K562 (cell line): ENCODE data around the gene C9orf153.

Source experiments
- CTCF ChIP-seq, 3 experiments: IDR thresholded peaks in 2 of 3; conservative IDR thresholded peaks in 1 of 3; 2 replicates each; pipeline ENCODE4 v1.5.1; 2011 to 2012; ENCODE audit warnings: low read length in 3 of 3, mild to moderate bottlenecking in 3 of 3, control low read depth in 2 of 3, improper control_type of control experiment in 1 of 3, inconsistent platforms in 1 of 3, low read depth in 1 of 3, mixed read lengths in 1 of 3, moderate library complexity in 1 of 3; ENCODE audit not compliant: insufficient read depth in 2 of 3
- HINFP ChIP-seq: fragments of 450-650 bp; conservative IDR thresholded peaks from 2 replicates; pipeline ENCODE4 v1.6.1; 2016; ENCODE audit warnings: missing genetic modification characterization, low read depth, mild to moderate bottlenecking, control low read depth, missing compliant biosample characterization
- RFX5 ChIP-seq: IDR thresholded peaks from 2 replicates; pipeline ENCODE4 v1.6.1; 2011; ENCODE audit warnings: low read depth, mild to moderate bottlenecking, improper control_type of control experiment, low read length
- RNF2 ChIP-seq: sonication (generic); IDR thresholded peaks from 2 replicates; pipeline ENCODE4 v1.6.1; 2016
- SIN3A ChIP-seq, 2 experiments: fragments of 150-350 bp in 1 of 2; IDR thresholded peaks; 2 replicates each; pipeline ENCODE4 v1.6.1; 2011 to 2016; ENCODE audit warnings: borderline replicate concordance in 2 of 2, low read depth in 2 of 2, low read length in 2 of 2, mild to moderate bottlenecking in 2 of 2, moderate library complexity in 2 of 2; ENCODE audit not compliant: control insufficient read depth in 1 of 2
- ZBTB9 ChIP-seq: fragments of 450-650 bp; formaldehyde crosslinking; IDR thresholded peaks from 2 replicates; pipeline ENCODE4 v1.4.0; 2020; ENCODE audit warnings: mild to moderate bottlenecking, moderate library complexity

- TF ChIP-seq RNF2 = no peak
- no peak for TF ChIP-seq RFX5
- TF ChIP-seq SIN3A (IDR thresholded peaks at IDR 0.05; ENCODE audit: borderline replicate concordance in 2 of 2, control insufficient read depth in 1 of 2, low read depth in 2 of 2, low read length in 2 of 2) = no peak
- TF ChIP-seq CTCF (IDR thresholded peaks at IDR 0.05 in 2 of 3, conservative IDR thresholded peaks at IDR 0.05 in 1 of 3; ENCODE audit: insufficient read depth in 2 of 3, low read depth in 1 of 3, low read length in 3 of 3) = no peak
- TF ChIP-seq ZBTB9 = no peak
- no peak for TF ChIP-seq HINFP (tag)
These were observed 25.8 kb upstream of the C9orf153 start for GRCh38 chr9:86285261-86285660.
